IgD-negative memory B cell (primary cell): ENCODE measurements around the gene HAGHL. TPM values are rescaled to one million over a fixed set of nuclear protein-coding genes. Genes with fewer than 3 reads are reported as not detected.
"Not testable (repeated sequence)": the region's sequence is repeated elsewhere in the genome, so short reads cannot be mapped to it uniquely, and the experiment has no call there.

Experiments
- H3K27ac Mint-ChIP-seq, 3 donors: one replicate each; pipeline ENCODE4 v1.8.0; 2020 to 2022; ENCODE audit warnings: mild to moderate bottlenecking in 3 of 3, mixed read lengths in 3 of 3, moderate library complexity in 1 of 3
- H3K27me3 Mint-ChIP-seq: one replicate; pipeline ENCODE4 v1.8.0; 2021; ENCODE audit warnings: mixed read lengths
- H3K36me3 Mint-ChIP-seq: one replicate; pipeline ENCODE4 v1.8.0; 2020; ENCODE audit warnings: mild to moderate bottlenecking, mixed read lengths
- H3K4me1 Mint-ChIP-seq, 3 donors: one replicate each; pipeline ENCODE4 v1.8.0; 2020 to 2022; ENCODE audit warnings: mixed read lengths in 3 of 3, mild to moderate bottlenecking in 1 of 3
- H3K4me3 Mint-ChIP-seq, 4 donors: one replicate each; pipeline ENCODE4 v1.8.0; 2020 to 2022; ENCODE audit warnings: mild to moderate bottlenecking in 4 of 4, mixed read lengths in 4 of 4, moderate library complexity in 3 of 4
- H3K9me3 Mint-ChIP-seq, 3 donors: one replicate each; pipeline ENCODE4 v1.8.0; 2020 to 2021; ENCODE audit warnings: mixed read lengths in 3 of 3, mild to moderate bottlenecking in 1 of 3
- polyA plus RNA-seq: library from polyadenylated mRNA; unstranded; fragments of 300-500 nt; fragmentation: Illumina TruSeq; gene quantifications from one replicate; pipeline ENCODE4 v1.2.3, GENCODE V29; 2021

Gene HAGHL
- polyA plus RNA-seq, 1 donor from 2014 or later = 10.0 TPM

DNA sequence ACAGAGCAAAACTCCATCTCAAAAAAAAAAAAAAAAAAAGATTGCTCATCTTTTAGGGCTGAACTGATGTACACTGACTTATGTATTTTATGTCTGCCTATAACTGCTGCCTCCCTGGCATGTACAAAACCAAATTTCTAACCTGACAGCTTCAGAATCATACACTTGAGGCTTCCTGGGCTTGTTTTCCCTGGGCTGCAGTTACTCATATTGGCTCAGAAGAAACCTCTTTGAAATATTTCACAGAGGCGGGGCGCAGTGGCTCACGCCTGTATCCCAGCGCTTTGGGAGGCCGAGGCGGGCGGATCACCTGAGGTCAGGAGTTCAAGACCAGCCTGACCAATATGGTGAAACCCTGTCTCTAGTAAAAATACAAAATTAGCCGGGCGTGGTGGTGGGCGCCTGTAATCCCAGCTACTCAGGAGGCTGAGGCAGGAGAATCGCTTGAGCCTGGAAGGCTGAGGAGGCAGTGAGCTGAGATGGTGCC lies 27.3 kb downstream of the HAGHL start:
- not testable (repeated sequence) for H3K9me3 Mint-ChIP-seq, H3K27me3 Mint-ChIP-seq, H3K27ac Mint-ChIP-seq, H3K4me1 Mint-ChIP-seq, H3K4me3 Mint-ChIP-seq, H3K36me3 Mint-ChIP-seq

DNA sequence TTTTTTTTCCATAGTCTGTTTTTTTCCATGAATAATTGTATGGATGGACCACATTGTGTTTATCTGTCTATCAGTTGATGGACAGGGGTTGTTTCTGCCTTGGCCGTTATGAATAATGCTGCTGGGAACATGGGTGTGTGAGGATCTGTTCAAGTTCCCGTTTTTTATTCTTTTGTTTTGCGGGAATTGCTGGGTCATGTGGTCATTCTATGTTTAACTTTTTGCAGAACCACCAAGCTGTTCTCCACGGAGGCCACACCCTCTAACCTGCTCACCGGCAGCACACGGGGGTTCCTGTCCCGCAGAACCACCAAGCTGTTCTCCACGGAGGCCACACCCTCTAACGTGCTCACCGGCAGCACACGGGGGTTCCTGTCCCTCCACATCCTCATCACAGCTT lies 27.8 kb downstream of the HAGHL start:
- no peak overlapping the region for H3K27ac Mint-ChIP-seq
- no peak overlapping the region for H3K4me3 Mint-ChIP-seq
- H3K9me3 Mint-ChIP-seq = peaks cover 0 to 4% (median 3%) of the 10 kb centered on the region in 3 donors
- H3K36me3 Mint-ChIP-seq = peaks cover 2% of the 10 kb centered on the region
- peaks cover 8% of the 10 kb centered on the region for H3K27me3 Mint-ChIP-seq
- H3K4me1 Mint-ChIP-seq = peaks cover 0 to 5% (median 0%) of the 10 kb centered on the region in 3 donors

DNA sequence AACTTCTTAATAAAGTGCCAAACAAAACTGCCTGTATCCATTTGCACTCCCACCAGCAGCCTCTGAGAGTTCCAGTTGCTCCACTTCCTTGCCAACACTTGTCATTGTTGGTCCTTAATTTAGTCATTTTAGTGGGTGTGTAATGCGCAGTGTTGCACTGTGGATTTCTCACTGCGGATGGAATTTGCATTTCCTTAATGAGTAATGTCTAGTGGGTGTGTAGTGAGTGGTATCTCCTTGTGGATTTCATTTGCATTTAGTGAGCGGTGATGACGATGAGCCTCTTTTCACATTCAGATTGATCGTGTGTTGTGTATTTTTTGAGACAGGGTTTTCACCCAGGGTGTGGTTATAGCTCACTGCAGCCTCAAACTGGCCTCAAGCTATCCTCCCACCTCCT lies 29.5 kb downstream of the HAGHL start:
- no peak overlapping the region for H3K4me3 Mint-ChIP-seq
- peaks cover 2% of the 10 kb centered on the region for H3K36me3 Mint-ChIP-seq
- peak overlapping the region in 1 of 3 donors; percentile 47 for H3K27ac Mint-ChIP-seq
- peaks cover 0 to 4% (median 3%) of the 10 kb centered on the region in 3 donors for H3K9me3 Mint-ChIP-seq
- H3K4me1 Mint-ChIP-seq = peaks cover 0 to 5% (median 0%) of the 10 kb centered on the region in 3 donors
- H3K27me3 Mint-ChIP-seq = peaks cover 8% of the 10 kb centered on the region

DNA sequence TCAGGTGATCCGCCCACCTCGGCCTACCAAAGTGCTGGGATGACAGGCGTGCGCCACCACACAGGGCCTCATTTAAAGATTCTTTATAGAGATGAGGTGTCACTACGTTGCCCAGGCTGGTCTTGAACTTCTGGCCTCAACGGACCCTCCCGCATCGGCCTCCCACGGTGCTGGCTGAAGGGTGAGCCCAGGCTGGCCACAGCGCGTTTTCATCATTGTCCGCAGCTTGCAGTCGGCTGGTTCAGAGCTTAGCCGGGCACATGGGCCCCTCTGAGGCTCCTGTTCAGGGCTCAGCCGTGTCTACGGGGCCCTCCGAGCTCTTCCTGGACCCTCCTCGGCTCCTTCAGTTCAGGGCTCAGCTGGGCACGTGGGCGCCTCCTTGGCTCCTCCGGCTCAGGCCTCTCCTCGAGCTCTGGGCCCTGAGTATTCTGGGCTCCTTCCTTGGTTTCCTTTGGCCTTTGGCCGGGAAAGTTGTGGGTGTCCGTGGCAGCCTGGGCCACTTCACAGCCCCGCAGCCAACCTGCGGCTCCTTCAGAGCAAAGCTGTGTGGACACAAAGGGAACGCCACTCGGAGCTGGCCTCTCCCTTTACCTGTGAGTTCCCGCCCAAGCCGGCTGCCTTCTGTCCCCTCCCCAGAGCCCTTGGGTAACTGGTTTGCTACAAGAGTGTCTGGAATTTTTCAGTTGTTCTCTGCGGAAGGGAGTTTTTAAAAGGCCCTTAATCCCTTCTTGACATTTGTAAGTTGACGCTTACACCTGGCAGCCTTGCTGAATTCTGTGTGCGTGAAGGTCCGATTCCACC lies 32.4 kb downstream of the HAGHL start:
- Mint-ChIP-seq H3K27ac (no peak overlapping the region), H3K4me3 (no peak overlapping the region), H3K4me1 (peaks cover 0 to 5% (median 0%) of the 10 kb centered on the region in 3 donors), H3K27me3 (peaks cover 9% of the 10 kb centered on the region), H3K36me3 (peaks cover 2% of the 10 kb centered on the region), H3K9me3 (peaks cover 0 to 4% (median 3%) of the 10 kb centered on the region in 3 donors)

DNA sequence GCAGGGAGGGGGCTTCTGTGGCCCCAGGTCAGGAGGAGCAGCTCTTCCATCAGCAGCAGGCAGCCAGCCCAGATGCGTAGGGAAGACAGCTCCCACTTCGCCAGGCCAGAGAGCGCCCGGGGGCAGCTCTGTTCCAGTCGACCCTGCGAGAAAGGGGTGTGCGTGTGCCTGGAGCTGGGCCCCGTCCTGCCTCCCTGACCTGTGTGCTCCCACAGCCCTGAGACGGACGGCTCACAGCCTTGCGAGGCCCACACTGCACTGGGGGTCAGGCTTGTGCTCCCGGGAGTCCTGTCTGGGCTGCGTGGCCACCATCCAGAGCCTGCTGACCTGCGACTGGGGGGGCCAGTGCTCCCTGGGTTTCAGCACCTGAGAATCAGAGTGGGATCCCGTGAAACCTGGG lies 33.2 kb downstream of the HAGHL start:
- Mint-ChIP-seq H3K4me1 (peaks cover 0 to 2% (median 0%) of the 10 kb centered on the region in 3 donors), H3K27me3 (peaks cover 6% of the 10 kb centered on the region), H3K9me3 (peaks cover 0 to 4% (median 3%) of the 10 kb centered on the region in 3 donors), H3K36me3 (peaks cover 2% of the 10 kb centered on the region), H3K4me3 (no peak overlapping the region), H3K27ac (no peak overlapping the region)

DNA sequence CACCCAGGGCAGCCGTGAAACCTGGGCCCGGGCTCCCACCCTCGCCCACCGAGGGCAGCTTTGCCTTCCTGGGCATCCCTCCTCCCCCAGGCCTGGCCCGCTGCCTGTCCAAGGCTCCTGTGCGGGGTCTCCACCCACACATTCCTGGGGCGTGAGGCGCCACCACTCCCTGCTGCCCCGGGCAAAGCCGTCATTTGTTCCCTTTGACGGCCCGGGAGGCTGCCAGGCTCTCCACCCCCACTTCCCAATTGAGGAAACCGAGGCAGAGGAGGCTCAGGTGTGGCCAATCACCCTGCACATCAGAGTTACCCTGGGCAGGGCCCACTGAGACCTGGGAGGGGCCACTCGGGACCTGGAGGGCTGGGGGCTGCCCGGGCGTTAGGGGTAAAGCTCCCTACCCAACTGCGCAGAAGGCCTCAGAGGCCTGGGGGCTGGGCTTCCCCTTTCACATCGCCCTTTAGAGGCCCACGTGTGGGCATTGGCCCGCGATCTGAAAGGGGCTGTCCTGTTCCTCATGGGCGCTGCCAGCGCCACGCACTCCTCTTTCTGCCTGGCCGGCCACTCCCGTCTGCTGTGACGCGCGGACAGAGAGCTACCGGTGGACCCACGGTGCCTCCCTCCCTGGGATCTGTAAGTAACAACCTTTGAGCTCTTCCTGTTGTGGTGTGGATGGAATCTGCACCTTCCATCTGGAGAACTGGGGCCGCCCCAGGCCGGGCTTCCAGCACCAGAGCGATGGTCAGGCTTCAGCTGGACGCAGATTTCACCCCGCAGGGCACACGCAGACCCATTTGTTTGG lies 33.8 kb downstream of the HAGHL start, which contains the start of gene MSLN:
Gene MSLN (plus strand): TSS at position 190 of the 799 bp plus-strand sequence. CDS start 1,947 bp downstream, outside the sequence.
- peaks cover 0 to 4% (median 3%) of the 10 kb centered on the region in 3 donors for H3K9me3 Mint-ChIP-seq
- H3K4me3 Mint-ChIP-seq = no peak within 1 kb of the TSS
- H3K27ac Mint-ChIP-seq = no peak within 1 kb of the TSS
- H3K4me1 Mint-ChIP-seq = peaks cover 0 to 2% (median 0%) of the 10 kb centered on the region in 3 donors
- H3K36me3 Mint-ChIP-seq = peaks cover 2% of the 10 kb centered on the region
- peaks cover 6% of the 10 kb centered on the region for H3K27me3 Mint-ChIP-seq

DNA sequence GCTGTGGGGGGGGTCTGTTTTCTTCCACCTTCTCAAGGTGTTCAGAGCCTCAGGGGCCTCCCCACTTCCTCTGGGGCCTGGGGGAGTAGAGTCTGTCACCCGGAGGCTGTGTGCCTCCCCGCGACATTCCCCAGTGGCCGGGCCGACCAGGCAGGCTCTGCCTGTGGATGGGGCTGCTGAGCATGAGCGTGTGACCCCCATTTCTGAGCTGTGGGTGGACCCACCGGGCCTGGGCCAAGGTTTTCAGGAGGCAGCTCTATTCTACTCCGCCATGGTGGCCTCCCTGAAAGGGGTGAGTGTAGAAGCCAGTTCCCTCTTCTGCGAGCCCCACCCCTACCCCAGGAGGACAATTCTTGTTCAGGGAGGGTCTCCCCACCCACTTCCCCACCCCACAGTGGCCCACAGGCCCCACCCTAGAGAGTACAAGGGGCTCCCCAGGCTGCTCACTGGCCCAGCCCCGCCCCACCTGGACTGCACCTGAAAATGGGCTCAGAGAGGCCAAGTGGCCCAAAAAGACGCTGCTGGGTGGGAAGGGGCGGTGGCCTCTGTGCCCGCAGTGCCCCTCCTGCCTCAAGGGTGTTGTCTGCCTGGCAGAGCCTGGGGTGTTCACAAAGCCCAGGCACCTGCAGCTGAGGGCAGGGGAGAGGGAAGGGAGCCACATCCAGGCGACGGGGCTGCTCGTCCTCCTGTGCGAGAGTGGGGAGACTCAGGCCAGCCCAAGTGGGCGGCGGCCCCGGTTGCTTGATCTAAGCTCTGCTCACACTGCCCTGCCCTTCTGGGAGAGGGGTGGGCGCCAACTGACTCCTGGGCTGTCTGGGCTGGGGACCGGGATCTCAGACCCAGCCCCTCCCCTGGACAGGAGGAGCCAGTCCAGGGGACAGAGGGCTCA lies 35.0 kb downstream of the HAGHL start:
- peaks cover 0 to 2% (median 0%) of the 10 kb centered on the region in 3 donors for H3K4me1 Mint-ChIP-seq
- peaks cover 2% of the 10 kb centered on the region for H3K36me3 Mint-ChIP-seq
- H3K4me3 Mint-ChIP-seq = peak overlapping the region in 1 of 4 donors; percentile 52
- H3K27me3 Mint-ChIP-seq = peaks cover 6% of the 10 kb centered on the region
- no peaks in the 10 kb centered on the region for H3K9me3 Mint-ChIP-seq
- H3K27ac Mint-ChIP-seq = no peak overlapping the region

DNA sequence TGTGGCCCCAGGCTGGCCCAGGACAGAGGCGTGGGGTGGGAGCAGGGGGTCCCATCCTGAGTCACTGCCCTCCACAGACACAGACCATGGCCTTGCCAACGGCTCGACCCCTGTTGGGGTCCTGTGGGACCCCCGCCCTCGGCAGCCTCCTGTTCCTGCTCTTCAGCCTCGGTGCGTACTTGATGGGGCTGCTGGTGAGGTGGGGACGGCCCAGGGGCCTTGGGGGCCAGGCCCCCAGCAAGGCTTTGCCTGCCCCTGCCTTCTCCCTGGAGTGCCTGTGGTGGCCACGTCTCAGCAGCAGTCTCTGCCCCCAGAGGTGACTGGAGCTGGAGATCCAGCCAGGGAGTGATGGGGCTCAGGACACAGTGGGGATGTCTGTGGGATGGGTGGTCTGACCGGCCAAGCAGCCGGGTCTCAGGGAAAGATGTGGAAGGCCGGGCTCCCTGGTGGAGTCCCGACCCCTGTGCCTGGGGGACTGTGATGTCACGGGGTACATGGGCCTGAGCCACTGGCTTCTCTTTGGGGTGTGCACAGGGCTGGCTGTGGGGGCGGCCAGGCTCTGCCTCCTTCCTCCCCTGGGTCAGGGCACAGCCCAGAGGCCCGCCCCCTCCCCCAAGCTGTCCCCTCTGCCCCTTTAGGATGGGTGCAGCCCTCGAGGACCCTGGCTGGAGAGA lies 35.8 kb downstream of the HAGHL start:
- H3K27ac Mint-ChIP-seq = peak overlapping the region in 1 of 3 donors; percentile 76
- no peaks in the 10 kb centered on the region for H3K4me1 Mint-ChIP-seq
- H3K9me3 Mint-ChIP-seq = no peaks in the 10 kb centered on the region
- no peak overlapping the region for H3K4me3 Mint-ChIP-seq
- no peaks in the 10 kb centered on the region for H3K36me3 Mint-ChIP-seq
- peaks cover 3% of the 10 kb centered on the region for H3K27me3 Mint-ChIP-seq

DNA sequence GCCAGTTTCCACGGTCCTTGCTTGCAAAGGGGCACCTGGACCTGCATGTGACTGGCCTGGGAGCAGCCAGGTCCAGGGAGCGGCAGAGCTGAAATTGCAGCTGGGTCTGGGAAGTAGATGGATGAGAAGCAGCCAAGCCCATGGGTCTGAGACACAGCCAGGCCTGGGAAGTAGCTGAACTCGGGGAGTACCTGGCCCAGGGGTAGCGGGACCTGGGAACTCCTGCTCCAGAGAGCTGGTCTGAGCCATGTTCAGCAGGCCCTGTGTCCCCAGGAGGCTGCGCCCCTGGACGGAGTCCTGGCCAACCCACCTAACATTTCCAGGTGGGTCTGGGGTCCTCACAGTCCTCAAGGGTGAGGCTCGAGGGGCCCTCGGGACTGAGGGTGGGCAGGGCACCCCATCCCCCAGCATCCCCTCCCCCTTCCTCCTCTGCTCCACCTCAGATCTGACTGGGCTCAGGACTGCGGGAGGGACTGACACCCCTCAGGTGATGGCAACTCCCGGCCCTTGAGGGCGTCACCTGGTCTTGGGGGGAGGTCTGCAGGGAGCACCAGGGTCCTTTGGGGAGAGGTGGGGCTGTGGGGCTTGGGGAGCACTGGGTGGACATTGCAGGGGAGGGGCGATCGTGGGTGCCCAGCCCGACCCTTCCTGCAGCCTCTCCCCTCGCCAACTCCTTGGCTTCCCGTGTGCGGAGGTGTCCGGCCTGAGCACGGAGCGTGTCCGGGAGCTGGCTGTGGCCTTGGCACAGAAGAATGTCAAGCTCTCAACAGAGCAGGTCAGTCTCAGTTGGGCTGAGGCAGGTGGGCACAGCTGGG lies 36.7 kb downstream of the HAGHL start:
- H3K9me3 Mint-ChIP-seq = no peaks in the 10 kb centered on the region
- peaks cover 2% of the 10 kb centered on the region for H3K27me3 Mint-ChIP-seq
- H3K4me3 Mint-ChIP-seq = no peak overlapping the region
- no peak overlapping the region for H3K27ac Mint-ChIP-seq
- no peaks in the 10 kb centered on the region for H3K4me1 Mint-ChIP-seq
- no peaks in the 10 kb centered on the region for H3K36me3 Mint-ChIP-seq

DNA sequence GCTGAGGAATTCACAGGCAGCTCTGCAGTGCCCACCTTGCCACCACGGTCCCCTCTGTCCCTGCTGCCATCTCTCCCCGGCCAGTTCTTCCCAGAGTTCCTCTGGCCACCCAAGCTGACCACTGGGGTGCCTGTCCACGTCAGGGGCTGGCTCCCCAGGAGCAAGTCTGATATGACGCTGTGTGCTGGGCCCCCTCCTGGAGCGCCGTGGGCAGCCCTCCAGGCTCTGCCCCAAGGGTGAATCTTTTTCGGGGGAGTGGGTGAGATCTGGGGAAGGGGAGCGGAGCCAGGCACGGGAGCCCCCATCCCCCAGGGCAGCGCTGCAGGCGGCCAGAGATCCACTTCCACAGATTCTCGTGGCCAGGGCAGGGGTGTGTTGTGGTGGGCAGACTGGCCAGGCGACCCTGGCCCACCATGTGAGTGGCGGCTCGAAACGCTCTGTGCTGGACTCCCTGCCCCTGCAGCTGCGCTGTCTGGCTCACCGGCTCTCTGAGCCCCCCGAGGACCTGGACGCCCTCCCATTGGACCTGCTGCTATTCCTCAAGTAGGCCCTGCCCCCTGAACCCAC lies 37.4 kb downstream of the HAGHL start:
- Mint-ChIP-seq H3K27me3 (peaks cover 2% of the 10 kb centered on the region), H3K36me3 (no peaks in the 10 kb centered on the region), H3K27ac (no peak overlapping the region), H3K4me3 (no peak overlapping the region), H3K4me1 (no peaks in the 10 kb centered on the region), H3K9me3 (no peaks in the 10 kb centered on the region)

DNA sequence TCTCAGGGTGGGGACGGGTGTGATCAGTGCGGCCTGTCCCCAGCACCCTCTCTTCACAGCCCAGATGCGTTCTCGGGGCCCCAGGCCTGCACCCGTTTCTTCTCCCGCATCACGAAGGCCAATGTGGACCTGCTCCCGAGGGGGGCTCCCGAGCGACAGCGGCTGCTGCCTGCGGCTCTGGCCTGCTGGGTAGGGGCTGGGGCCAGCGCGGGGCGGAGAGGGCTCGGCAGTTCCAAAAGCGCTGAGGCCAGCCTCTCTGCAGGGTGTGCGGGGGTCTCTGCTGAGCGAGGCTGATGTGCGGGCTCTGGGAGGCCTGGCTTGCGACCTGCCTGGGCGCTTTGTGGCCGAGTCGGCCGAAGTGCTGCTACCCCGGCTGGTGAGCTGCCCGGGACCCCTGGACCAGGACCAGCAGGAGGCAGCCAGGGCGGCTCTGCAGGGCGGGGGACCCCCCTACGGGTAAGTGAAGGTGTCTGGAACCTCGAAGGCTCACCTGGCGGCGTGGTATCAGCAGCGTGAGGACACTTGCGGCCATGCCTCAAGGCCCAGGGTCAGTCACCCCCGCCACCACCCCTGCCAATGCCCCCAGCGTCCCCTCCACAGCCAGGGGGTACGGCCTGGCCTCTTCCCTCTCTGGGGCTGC lies 38.1 kb downstream of the HAGHL start:
- Mint-ChIP-seq H3K36me3 (no peaks in the 10 kb centered on the region), H3K9me3 (no peaks in the 10 kb centered on the region), H3K4me3 (no peak overlapping the region), H3K27ac (no peak overlapping the region), H3K27me3 (peaks cover 2% of the 10 kb centered on the region), H3K4me1 (no peaks in the 10 kb centered on the region)

DNA sequence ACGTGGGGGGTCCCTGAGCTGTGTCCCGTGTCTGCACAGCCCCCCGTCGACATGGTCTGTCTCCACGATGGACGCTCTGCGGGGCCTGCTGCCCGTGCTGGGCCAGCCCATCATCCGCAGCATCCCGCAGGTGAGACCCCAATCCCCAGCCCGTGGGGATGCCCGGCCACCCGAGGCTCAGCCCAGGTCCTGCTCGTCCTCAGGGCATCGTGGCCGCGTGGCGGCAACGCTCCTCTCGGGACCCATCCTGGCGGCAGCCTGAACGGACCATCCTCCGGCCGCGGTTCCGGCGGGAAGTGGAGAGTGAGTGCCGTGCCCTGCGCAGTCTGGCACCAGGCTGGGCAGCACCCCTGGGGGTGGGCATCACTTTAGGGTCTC lies 38.6 kb downstream of the HAGHL start:
- Mint-ChIP-seq H3K4me1 (no peaks in the 10 kb centered on the region), H3K36me3 (no peaks in the 10 kb centered on the region), H3K4me3 (no peak overlapping the region), H3K9me3 (no peaks in the 10 kb centered on the region), H3K27ac (no peak overlapping the region), H3K27me3 (peaks cover 2% of the 10 kb centered on the region)
